Caki2 (cell line): ENCODE results near the gene OR2A42. TPM values are rescaled to one million over a fixed set of nuclear protein-coding genes. Genes with fewer than 3 reads are reported as not detected.
"Not testable (repeated sequence)": the region's sequence is repeated elsewhere in the genome, so short reads cannot be mapped to it uniquely, and the experiment has no call there.

Source experiments
- DNase-seq: peaks from one replicate; pipeline ENCODE4 v3.0.0-alpha.2; 2015; ENCODE audit warnings: low read depth
- in situ Hi-C: cut with HindIII; loops from 2 replicates; pipeline ENCODE4 v1.10.0; 2016; ENCODE audit warnings: low sequenced_read_pairs, low pct_unique_long_range_greater_than_20kb, mixed read lengths
- total RNA-seq: library from RNA; depleted of rRNA; stranded (reverse); fragments of >200 nt; shearing (Covaris generic); gene quantifications from 2 replicates; pipeline ENCODE4 v1.2.3, GENCODE V29; 2014; ENCODE audit warnings: low replicate concordance; rRNA removed

Gene OR2A42, protein sequence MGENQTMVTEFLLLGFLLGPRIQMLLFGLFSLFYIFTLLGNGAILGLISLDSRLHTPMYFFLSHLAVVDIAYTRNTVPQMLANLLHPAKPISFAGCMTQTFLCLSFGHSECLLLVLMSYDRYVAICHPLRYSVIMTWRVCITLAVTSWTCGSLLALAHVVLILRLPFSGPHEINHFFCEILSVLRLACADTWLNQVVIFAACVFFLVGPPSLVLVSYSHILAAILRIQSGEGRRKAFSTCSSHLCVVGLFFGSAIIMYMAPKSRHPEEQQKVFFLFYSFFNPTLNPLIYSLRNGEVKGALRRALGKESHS
- not detected in 2 replicates for total RNA-seq

GRCh38 chr7:144239365-144239764 is at the start of gene OR2A42:
OR2A42 (minus strand) TSS chr7:144239605; CDS start chr7:144232843, 6,762 bp downstream.
- in situ Hi-C loops, DNase-seq: not testable (repeated sequence)

DNA sequence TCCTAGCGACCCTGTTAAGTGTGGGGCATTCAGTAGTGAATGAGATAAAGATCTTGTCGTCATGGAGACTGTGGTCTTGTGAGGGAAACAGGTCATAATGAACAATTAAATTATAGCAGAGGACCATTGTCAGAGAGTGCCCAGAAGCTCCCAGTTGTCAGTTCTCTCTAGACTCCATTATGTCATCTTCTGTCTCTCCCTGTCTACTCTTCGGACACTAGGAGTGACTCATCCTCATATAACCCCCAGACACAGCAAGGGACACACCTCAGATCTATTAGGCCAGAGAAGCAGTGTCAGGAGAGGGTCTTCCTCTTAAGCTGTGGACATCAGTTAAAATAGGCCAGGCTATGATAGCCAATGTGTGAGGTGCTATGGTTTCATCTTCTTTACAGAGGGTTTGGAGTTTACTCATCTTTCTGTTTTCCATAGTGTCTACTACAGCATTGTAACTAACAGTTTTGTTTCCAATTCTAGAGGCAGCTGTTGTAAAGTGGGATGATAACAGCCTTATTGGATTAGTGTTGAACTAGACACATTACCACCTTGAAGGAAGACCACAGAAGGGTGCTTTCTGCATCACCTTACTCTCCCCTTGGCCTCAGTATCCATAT is 47.9 kb upstream of the OR2A42 start:
- DNase-seq, in situ Hi-C loops: not testable (repeated sequence)

- in situ Hi-C loops, DNase-seq: not testable (repeated sequence)
These were observed 44.3 kb upstream of the OR2A42 start for GRCh38 chr7:144283716-144284115.

DNA sequence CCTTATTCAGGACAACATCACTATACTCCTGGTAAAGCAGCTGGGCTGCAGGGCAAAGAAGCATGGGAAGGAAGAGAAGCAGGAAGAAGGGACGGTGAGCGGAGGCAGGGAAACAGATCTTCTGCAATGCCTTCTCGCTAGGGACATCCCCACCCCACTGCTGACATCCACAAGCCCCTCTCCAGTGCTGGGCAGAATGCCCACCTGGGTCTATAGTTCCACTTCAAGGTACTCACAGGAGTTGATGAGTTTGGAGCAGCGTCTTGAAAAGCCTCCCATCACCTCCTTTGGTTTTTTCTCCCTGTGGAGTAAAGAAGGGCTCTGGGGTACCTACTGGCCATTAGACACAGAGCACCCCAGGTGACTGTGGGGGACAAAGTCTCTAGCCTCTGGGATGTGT is 43.1 kb upstream of the OR2A42 start:
- in situ Hi-C loops, DNase-seq: not testable (repeated sequence)

GRCh38 chr7:144281981-144282380 is 42.6 kb upstream of the OR2A42 start:
- in situ Hi-C loops, DNase-seq: not testable (repeated sequence)

DNA sequence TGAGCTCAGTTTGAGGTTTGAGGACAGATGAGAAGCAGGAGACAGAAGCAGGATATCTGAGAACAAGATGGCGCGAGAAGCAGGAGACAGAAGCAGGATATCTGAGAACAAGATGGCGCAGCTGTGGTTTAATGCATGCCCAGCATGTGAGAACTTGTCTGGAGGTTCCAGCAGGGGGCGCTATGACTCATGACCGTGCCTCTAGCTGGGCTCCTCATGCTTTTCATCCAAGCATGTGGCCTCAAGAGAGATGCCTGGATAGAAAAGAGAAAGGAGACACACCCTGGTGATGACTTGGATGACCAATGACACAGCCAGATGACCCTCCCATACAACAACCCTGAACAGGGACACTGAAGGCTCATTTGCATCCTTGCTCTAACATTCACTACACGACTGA is 40.6 kb upstream of the OR2A42 start:
- DNase-seq, in situ Hi-C loops: not testable (repeated sequence)

GRCh38 chr7:144275281-144275680 is 35.9 kb upstream of the OR2A42 start:
- in situ Hi-C loops, DNase-seq: not testable (repeated sequence)

DNA sequence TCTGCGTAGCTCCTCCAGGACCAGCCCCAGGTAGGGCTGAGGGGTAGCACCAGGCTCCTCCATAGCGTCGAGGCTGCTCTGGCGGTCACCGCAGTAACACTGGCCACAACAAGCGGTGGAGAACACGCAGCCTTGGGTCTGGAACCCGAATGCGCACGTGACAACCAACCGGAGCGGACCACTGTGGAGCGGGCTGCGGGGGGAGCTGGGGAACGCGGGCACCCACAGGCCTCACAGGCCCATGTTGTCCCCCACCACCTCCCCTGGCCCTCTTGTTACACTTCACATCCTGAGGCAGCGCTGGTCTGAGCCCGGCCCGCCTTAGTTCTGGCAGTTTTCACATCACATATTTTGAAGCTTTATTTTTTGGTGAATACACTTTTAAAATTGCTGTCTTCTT is 29.8 kb upstream of the OR2A42 start, which contains the start of gene CTAGE8:
TSS of gene CTAGE8 (minus strand) at position 101 of the 400 bp plus-strand sequence. CDS start at position 63, 38 bp downstream.
- in situ Hi-C loops, DNase-seq: not testable (repeated sequence)

- DNase-seq, in situ Hi-C loops: not testable (repeated sequence)
These were observed 25.3 kb upstream of the OR2A42 start, which contains the start of gene OR2A7 for GRCh38 chr7:144264692-144265091. OR2A7 (minus strand) TSS chr7:144264792; CDS start chr7:144259628, 5,164 bp downstream.

- DNase-seq, in situ Hi-C loops: not testable (repeated sequence)
These were observed 22.7 kb upstream of the OR2A42 start for GRCh38 chr7:144262128-144262527.

- DNase-seq, in situ Hi-C loops: not testable (repeated sequence)
These were observed 19.7 kb upstream of the OR2A42 start for GRCh38 chr7:144259067-144259466.

GRCh38 chr7:144256112-144256511 is 16.7 kb upstream of the OR2A42 start:
- no peak for DNase-seq
- in situ Hi-C loops: no loop called here

- in situ Hi-C loops: no loop called here
- no peak for DNase-seq
These were observed 16.1 kb upstream of the OR2A42 start for GRCh38 chr7:144255471-144255897.

GRCh38 chr7:144252307-144252706 is 12.9 kb upstream of the OR2A42 start:
- in situ Hi-C loops, DNase-seq: not testable (repeated sequence)

- DNase-seq, in situ Hi-C loops: not testable (repeated sequence)
These were observed 8.4 kb upstream of the OR2A42 start for GRCh38 chr7:144247674-144248330.

DNA sequence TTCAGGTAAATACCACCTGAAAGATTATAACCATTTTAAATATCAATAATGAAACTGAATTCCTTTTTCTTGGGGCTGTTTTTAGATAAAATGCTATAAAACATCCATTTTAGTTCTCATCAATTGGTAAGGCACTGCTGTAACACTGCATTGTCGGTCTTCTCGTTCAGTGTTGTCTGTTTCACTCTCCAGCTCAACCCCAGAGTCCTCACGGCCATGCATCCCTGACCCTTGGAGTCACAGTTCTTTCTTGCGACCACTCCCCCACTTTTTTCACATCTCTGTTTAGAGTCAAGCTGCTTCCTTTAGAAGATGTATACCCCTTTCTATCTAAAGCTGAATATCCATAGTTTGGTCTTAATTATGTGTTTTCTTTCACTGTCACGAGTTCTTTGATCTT is 7.6 kb upstream of the OR2A42 start:
- in situ Hi-C loops, DNase-seq: not testable (repeated sequence)

DNA sequence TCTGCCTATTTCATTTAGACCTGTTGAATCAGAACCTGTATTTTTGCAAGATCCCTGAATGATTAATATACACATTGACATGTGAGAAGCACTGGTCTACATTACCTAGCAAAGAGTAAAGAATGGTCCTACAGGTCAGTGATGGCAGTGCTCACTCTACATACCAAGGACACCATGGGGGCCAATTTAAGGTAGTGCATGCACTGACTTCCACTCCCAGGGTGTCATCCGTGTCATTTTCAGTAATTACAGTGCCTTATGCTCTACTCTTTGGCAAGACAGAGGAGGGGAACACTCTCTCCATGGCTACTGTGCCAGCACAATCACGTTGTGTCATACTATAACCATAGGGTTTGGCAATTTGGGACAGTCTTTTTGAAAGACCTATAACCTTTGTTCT is 6.0 kb upstream of the OR2A42 start:
- DNase-seq, in situ Hi-C loops: not testable (repeated sequence)

GRCh38 chr7:144238530-144239082 is 799 bp downstream of the OR2A42 start:
- DNase-seq, in situ Hi-C loops: not testable (repeated sequence)
